ENCODE measurements around the gene PTBP3. TPM values are rescaled to one million over a fixed set of nuclear protein-coding genes. Genes with fewer than 3 reads are reported as not detected.

Gene PTBP3
- total and polyA plus RNA-seq, 2 of the 13 experiments (the other 11 are each of a cell fraction or from before 2014, with no cell fraction given): 52.8 to 61.1 TPM

DNA sequence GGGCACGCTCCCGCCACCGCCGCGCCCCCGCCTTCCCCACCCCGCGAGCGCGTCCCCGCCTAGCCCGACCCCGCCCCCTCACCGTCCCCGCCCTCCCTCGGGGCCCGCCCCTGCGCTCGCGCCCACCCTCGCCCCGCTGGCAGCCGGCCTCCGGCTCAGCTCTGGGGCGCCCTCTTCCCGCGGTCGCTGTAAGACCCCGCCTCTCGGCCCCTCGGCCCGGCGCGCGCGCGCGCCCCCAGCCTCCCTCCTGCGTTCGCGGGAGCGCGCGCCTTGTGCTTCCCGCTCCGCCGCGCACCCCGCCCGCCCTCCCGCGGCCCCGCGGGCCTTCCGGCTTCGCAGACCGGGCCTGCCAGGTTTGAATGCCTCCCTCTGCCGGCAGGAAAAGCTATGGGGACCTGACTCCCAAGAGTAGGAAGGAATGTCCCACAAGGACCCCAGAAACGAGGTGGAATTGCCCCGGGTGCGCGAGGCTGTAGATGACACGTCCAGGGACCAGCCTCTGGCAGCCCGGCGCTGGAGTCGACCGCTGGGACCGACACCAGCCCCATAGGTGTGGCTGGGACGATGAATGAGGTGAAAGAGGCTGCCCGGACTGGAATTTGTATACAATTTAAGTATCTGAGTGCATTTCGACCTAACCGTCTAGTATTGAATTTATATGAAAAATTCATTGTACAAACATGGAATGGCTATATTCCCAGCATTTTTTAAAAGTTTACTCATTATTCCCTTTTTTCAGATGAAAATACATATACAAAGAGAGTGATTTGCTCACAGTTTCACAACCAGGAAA is 416 bp upstream of the PTBP3 start (continued):
- TF ChIP-seq U2AF2 (IDR thresholded peaks at IDR 0.05; ENCODE audit: low read depth, low read length) (no peak), NBN (conservative IDR thresholded peaks at IDR 0.05) (no peak), SRSF9 (IDR thresholded peaks at IDR 0.05; ENCODE audit: borderline replicate concordance, insufficient read depth, low read depth, low read length, poor library complexity, severe bottlenecking) (no peak), RXRB (CRISPR knock-in tag; IDR thresholded peaks at IDR 0.05; ENCODE audit: borderline replicate concordance) (no peak), HOXA5 (CRISPR knock-in tag; IDR thresholded peaks at IDR 0.05) (no peak), REL (CRISPR knock-in tag; conservative IDR thresholded peaks at IDR 0.05) (no peak), GTF3A (CRISPR knock-in tag; conservative IDR thresholded peaks at IDR 0.05) (no peak), TEAD3 (CRISPR knock-in tag; optimal IDR thresholded peaks at IDR 0.05; ENCODE audit: borderline replicate concordance) (peak; percentile 65), NONO (IDR thresholded peaks at IDR 0.05) (no peak), NONO (CRISPR knock-in tag; conservative IDR thresholded peaks at IDR 0.05) (no peak), KDM5B (CRISPR knock-in tag; IDR thresholded peaks at IDR 0.05; ENCODE audit: borderline replicate concordance) (no peak), NFE2L2 (IDR thresholded peaks at IDR 0.05; ENCODE audit: low read length) (no peak), NCOA2 (CRISPR knock-in tag; IDR thresholded peaks at IDR 0.05) (no peak), PHF8 (CRISPR knock-in tag; IDR thresholded peaks at IDR 0.05) (peak; percentile 27), SIN3A (IDR thresholded peaks at IDR 0.05; ENCODE audit: borderline replicate concordance, low read depth, low read length) (no peak), ZBTB3 (CRISPR knock-in tag; IDR thresholded peaks at IDR 0.05; ENCODE audit: borderline replicate concordance, low read depth) (no peak), PLRG1 (conservative IDR thresholded peaks at IDR 0.05) (no peak), ZNF75D (CRISPR knock-in tag; IDR thresholded peaks at IDR 0.05; ENCODE audit: borderline replicate concordance) (no peak), FOXO1 (CRISPR knock-in tag; IDR thresholded peaks at IDR 0.05) (0 out of 2 replicates have a peak, but pooled peaks have one; percentile 13), TP53 (CRISPR knock-in tag; conservative IDR thresholded peaks at IDR 0.05) (no peak), ZNF263 (CRISPR knock-in tag; IDR thresholded peaks at IDR 0.05) (no peak), ZNF501 (CRISPR knock-in tag; IDR thresholded peaks at IDR 0.05) (no peak), POLR2AphosphoS5 (IDR thresholded peaks at IDR 0.05; ENCODE audit: low read depth, low read length) (no peak), ZNF782 (CRISPR knock-in tag; IDR thresholded peaks at IDR 0.05; ENCODE audit: borderline replicate concordance) (no peak), ZNF572 (CRISPR knock-in tag; IDR thresholded peaks at IDR 0.05) (no peak), KDM3A (CRISPR knock-in tag; IDR thresholded peaks at IDR 0.05; ENCODE audit: low read depth) (no peak; the same call in 1 of the 2 replicates)
- TF ChIP-seq, protein P1, sequence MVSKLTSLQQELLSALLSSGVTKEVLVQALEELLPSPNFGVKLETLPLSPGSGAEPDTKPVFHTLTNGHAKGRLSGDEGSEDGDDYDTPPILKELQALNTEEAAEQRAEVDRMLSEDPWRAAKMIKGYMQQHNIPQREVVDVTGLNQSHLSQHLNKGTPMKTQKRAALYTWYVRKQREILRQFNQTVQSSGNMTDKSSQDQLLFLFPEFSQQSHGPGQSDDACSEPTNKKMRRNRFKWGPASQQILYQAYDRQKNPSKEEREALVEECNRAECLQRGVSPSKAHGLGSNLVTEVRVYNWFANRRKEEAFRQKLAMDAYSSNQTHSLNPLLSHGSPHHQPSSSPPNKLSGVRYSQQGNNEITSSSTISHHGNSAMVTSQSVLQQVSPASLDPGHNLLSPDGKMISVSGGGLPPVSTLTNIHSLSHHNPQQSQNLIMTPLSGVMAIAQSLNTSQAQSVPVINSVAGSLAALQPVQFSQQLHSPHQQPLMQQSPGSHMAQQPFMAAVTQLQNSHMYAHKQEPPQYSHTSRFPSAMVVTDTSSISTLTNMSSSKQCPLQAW (CRISPR knock-in tag; IDR thresholded peaks at IDR 0.05): no peak; the same call in 1 of the 2 replicates
- TF ChIP-seq, protein P2, sequence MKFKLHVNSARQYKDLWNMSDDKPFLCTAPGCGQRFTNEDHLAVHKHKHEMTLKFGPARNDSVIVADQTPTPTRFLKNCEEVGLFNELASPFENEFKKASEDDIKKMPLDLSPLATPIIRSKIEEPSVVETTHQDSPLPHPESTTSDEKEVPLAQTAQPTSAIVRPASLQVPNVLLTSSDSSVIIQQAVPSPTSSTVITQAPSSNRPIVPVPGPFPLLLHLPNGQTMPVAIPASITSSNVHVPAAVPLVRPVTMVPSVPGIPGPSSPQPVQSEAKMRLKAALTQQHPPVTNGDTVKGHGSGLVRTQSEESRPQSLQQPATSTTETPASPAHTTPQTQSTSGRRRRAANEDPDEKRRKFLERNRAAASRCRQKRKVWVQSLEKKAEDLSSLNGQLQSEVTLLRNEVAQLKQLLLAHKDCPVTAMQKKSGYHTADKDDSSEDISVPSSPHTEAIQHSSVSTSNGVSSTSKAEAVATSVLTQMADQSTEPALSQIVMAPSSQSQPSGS (CRISPR knock-in tag; IDR thresholded peaks at IDR 0.05): no peak
- TF ChIP-seq, protein P3, sequence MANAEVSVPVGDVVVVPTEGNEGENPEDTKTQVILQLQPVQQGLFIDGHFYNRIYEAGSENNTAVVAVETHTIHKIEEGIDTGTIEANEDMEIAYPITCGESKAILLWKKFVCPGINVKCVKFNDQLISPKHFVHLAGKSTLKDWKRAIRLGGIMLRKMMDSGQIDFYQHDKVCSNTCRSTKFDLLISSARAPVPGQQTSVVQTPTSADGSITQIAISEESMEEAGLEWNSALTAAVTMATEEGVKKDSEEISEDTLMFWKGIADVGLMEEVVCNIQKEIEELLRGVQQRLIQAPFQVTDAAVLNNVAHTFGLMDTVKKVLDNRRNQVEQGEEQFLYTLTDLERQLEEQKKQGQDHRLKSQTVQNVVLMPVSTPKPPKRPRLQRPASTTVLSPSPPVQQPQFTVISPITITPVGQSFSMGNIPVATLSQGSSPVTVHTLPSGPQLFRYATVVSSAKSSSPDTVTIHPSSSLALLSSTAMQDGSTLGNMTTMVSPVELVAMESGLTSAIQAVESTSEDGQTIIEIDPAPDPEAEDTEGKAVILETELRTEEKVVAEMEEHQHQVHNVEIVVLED (CRISPR knock-in tag; IDR thresholded peaks at IDR 0.05; ENCODE audit: borderline replicate concordance): no peak
